Gastrocnemius medialis (tissue), 4 donors: ENCODE measurements around the gene C7orf33.

ENCODE experiments used
- CTCF ChIP-seq, 5 experiments: fragments of 450-650 bp in 3 of 5; fragments of 200-600 bp in 2 of 5; sonication (generic) in 2 of 5; IDR thresholded peaks in 4 of 5; conservative IDR thresholded peaks in 1 of 5; 1 replicate in 4 of 5; 2 replicates in 1 of 5; pipeline ENCODE4 v1.5.1; 2016 to 2019; ENCODE audit warnings: antibody characterized with exemption in 5 of 5, mild to moderate bottlenecking in 3 of 5, moderate library complexity in 3 of 5
- POLR2A ChIP-seq, 2 donors: fragments of 450-650 bp; IDR thresholded peaks; one replicate each; pipeline ENCODE4 v1.6.1; 2017; ENCODE audit warnings: antibody characterized with exemption in 2 of 2, mild to moderate bottlenecking in 2 of 2, moderate library complexity in 2 of 2

- TF ChIP-seq POLR2A (IDR thresholded peaks at IDR 0.05) (no peak), CTCF (IDR thresholded peaks at IDR 0.05 in 4 of 5, conservative IDR thresholded peaks at IDR 0.05 in 1 of 5) (no peak)
Measured at GRCh38 chr7:148645898-148646297, 55.3 kb downstream of the C7orf33 start.
